H1 (cell line): Measurements from ENCODE around the gene RNU6-9. TPM values are rescaled to one million over a fixed set of nuclear protein-coding genes. Genes with fewer than 3 reads are reported as not detected.
A peak's percentile ranks its signal among the peaks of the same experiment; 100 is the strongest.

Source experiments
- CTCF ChIA-PET: fragments of 300-600 bp; sonication (Branson Sonifier 250); formaldehyde crosslinking; loops from one replicate; lab custom pipeline; 2021; ENCODE audit not compliant: partially characterized antibody; lab: Charles Lee
- POLR2A ChIA-PET: fragments of 300-600 bp; sonication (Branson Sonifier 250); formaldehyde crosslinking; loops from one replicate; lab custom pipeline; 2021; ENCODE audit warnings: inconsistent platforms; ENCODE audit not compliant: partially characterized antibody; lab: Charles Lee
- DNase-seq, 2 experiments: peaks; one replicate each; pipeline versions ENCODE4 v3.0.0 to v3.0.0-alpha.2; 2010 to 2022; ENCODE audit warnings: low spot score in 2 of 2, low read depth in 1 of 2, mixed read lengths in 1 of 2
- FAIRE-seq: peaks from 2 replicates; lab custom pipeline; 2011; peaks lifted over from hg19 to GRCh38; lab: Jason Lieb, UNC
- H2AFZ ChIP-seq: 2 replicates; pipeline ENCODE4 v1.8.1; 2012; ENCODE audit warnings: low read length, inconsistent platforms
- H2AK5ac ChIP-seq: 2 replicates; pipeline ENCODE4 v1.6.1; 2013; ENCODE audit warnings: low read depth, low read length
- H2BK120ac ChIP-seq: replicated peaks from 2 replicates; pipeline ENCODE3; 2013; ENCODE audit warnings: low read depth, low read length, inconsistent platforms
- H2BK12ac ChIP-seq: 2 replicates; pipeline ENCODE4 v1.6.1; 2013; ENCODE audit warnings: low read depth, low read length
- H2BK15ac ChIP-seq: 2 replicates; pipeline ENCODE4 v1.6.1; 2013; ENCODE audit warnings: low read length
- H2BK20ac ChIP-seq: 2 replicates; pipeline ENCODE4 v1.6.1; 2013; ENCODE audit warnings: low read length
- H2BK5ac ChIP-seq: 2 replicates; pipeline ENCODE4 v1.6.1; 2013; ENCODE audit warnings: low read depth, low read length
- H3K14ac ChIP-seq: 2 replicates; pipeline ENCODE4 v1.6.1; 2013; ENCODE audit warnings: inconsistent platforms; ENCODE audit not compliant: insufficient read length
- H3K18ac ChIP-seq: 2 replicates; pipeline ENCODE4 v1.6.1; 2013; ENCODE audit warnings: low read length; ENCODE audit errors: extremely low read depth
- H3K23ac ChIP-seq: 2 replicates; pipeline ENCODE4 v1.6.1; 2013; ENCODE audit warnings: inconsistent platforms; ENCODE audit not compliant: insufficient read length
- H3K23me2 ChIP-seq: 2 replicates; pipeline ENCODE4 v1.6.1; 2013; ENCODE audit warnings: low read depth, low read length
- H3K27ac ChIP-seq: 2 replicates; pipeline ENCODE4 v1.6.1; 2011; ENCODE audit warnings: low read depth, low read length, inconsistent platforms
- H3K27me3 ChIP-seq, 4 experiments: replicated peaks in 1 of 4; 1 replicate in 1 of 4; 2 replicates in 3 of 4; pipeline versions ENCODE4 v1.6.1 to v1.8.1; 2011 to 2013; ENCODE audit warnings: low read length in 3 of 4, mild to moderate bottlenecking in 3 of 4, inconsistent platforms in 2 of 4, mixed read lengths in 2 of 4, moderate library complexity in 1 of 4; ENCODE audit not compliant: control insufficient read depth in 3 of 4, insufficient read depth in 3 of 4; ENCODE audit errors: extremely low read depth in 1 of 4
- H3K36me3 ChIP-seq, 4 experiments: 2 replicates each; pipeline versions ENCODE4 v1.6.1 to v1.8.1; 2011 to 2013; ENCODE audit warnings: mild to moderate bottlenecking in 4 of 4, low read length in 3 of 4, moderate library complexity in 2 of 4, control low read depth in 1 of 4, inconsistent platforms in 1 of 4; ENCODE audit not compliant: insufficient read depth in 4 of 4, control insufficient read depth in 2 of 4
- H3K4ac ChIP-seq: replicated peaks from 2 replicates; pipeline ENCODE3; 2013; ENCODE audit warnings: low read length, low read depth, mixed read lengths, inconsistent platforms; ENCODE audit not compliant: insufficient read length
- H3K4me1 ChIP-seq, 4 experiments: replicated peaks in 1 of 4; 1 replicate in 1 of 4; 2 replicates in 3 of 4; pipeline versions ENCODE4 v1.6.1 to v1.8.1; 2011 to 2013; ENCODE audit warnings: low read length in 3 of 4, inconsistent platforms in 2 of 4, mixed read lengths in 1 of 4; ENCODE audit not compliant: insufficient read depth in 4 of 4, control insufficient read depth in 3 of 4
- H3K4me2 ChIP-seq, 2 experiments: 2 replicates each; pipeline versions ENCODE4 v1.6.1 to v1.8.1; 2011 to 2013; ENCODE audit warnings: low read depth in 2 of 2, low read length in 2 of 2, control low read depth in 1 of 2, inconsistent platforms in 1 of 2, mild to moderate bottlenecking in 1 of 2; ENCODE audit not compliant: insufficient read depth in 1 of 2
- H3K4me3 ChIP-seq, 4 experiments: fragments of 200-600, 300-600 bp in 1 of 4; sonication (generic), shearing (Covaris generic), sonication (Bioruptor Twin) in 1 of 4; 2 replicates each; pipeline versions ENCODE4 v1.5.1 to v1.8.1; 2011 to 2016; ENCODE audit warnings: low read length in 4 of 4, low read depth in 3 of 4, control low read depth in 2 of 4, inconsistent platforms in 2 of 4, mild to moderate bottlenecking in 2 of 4, mixed read lengths in 1 of 4, moderate library complexity in 1 of 4; ENCODE audit not compliant: insufficient read depth in 2 of 4; ENCODE audit errors: extremely low read depth in 1 of 4
- H3K56ac ChIP-seq: replicated peaks from 2 replicates; pipeline ENCODE3; 2013; ENCODE audit warnings: low read depth, mild to moderate bottlenecking, mixed read lengths, low read length, inconsistent platforms; ENCODE audit not compliant: insufficient read length
- H3K79me1 ChIP-seq: 2 replicates; pipeline ENCODE4 v1.6.1; 2013; ENCODE audit warnings: low read depth, low read length, control low read depth
- H3K79me2 ChIP-seq, 2 experiments: 2 replicates each; pipeline versions ENCODE4 v1.6.1 to v1.8.1; 2012 to 2013; ENCODE audit warnings: low read length in 2 of 2, mild to moderate bottlenecking in 2 of 2, inconsistent platforms in 1 of 2; ENCODE audit not compliant: insufficient read depth in 2 of 2, control insufficient read depth in 1 of 2
- H3K9ac ChIP-seq, 4 experiments: replicated peaks in 1 of 4; 1 replicate in 1 of 4; 2 replicates in 3 of 4; pipeline versions ENCODE4 v1.6.1 to v1.8.1; 2011 to 2013; ENCODE audit warnings: low read depth in 3 of 4, low read length in 3 of 4, control low read depth in 2 of 4, mild to moderate bottlenecking in 2 of 4, moderate library complexity in 2 of 4, inconsistent platforms in 1 of 4; ENCODE audit errors: extremely low read depth in 1 of 4
- H3K9me3 ChIP-seq, 2 experiments: 2 replicates each; pipeline versions ENCODE4 v1.6.1 to v1.8.1; 2012 to 2013; ENCODE audit warnings: mild to moderate bottlenecking in 2 of 2, moderate library complexity in 2 of 2, control low read depth in 1 of 2, inconsistent platforms in 1 of 2, low read depth in 1 of 2, low read length in 1 of 2, mixed read lengths in 1 of 2; ENCODE audit not compliant: insufficient read depth in 2 of 2
- H4K20me1 ChIP-seq, 2 experiments: replicated peaks in 1 of 2; 2 replicates each; pipeline versions ENCODE3 to v1.8.1; 2011 to 2013; ENCODE audit warnings: inconsistent platforms in 2 of 2, low read length in 2 of 2, mild to moderate bottlenecking in 1 of 2; ENCODE audit not compliant: insufficient read depth in 2 of 2, control insufficient read depth in 1 of 2
- H4K5ac ChIP-seq: 2 replicates; pipeline ENCODE4 v1.6.1; 2013; ENCODE audit warnings: low read length, low read depth, mixed read lengths, inconsistent platforms; ENCODE audit not compliant: insufficient read length
- H4K8ac ChIP-seq: 2 replicates; pipeline ENCODE4 v1.8.0; 2013; ENCODE audit warnings: mild to moderate bottlenecking, moderate library complexity, low read length, inconsistent platforms; ENCODE audit not compliant: insufficient read depth; ENCODE audit errors: extremely low read depth
- H4K91ac ChIP-seq: replicated peaks from 2 replicates; pipeline ENCODE3; 2013; ENCODE audit warnings: low read length, mixed read lengths, inconsistent platforms; ENCODE audit not compliant: insufficient read length
- BACH1 ChIP-seq: IDR thresholded peaks from 2 replicates; pipeline ENCODE4 v1.6.1; 2012; ENCODE audit warnings: low read length, improper control_type of control experiment
- BCL11A ChIP-seq, 2 experiments: IDR thresholded peaks; one replicate each; pipeline ENCODE4 v1.6.1; 2011; ENCODE audit warnings: low read depth in 2 of 2, low read length in 2 of 2, mild to moderate bottlenecking in 2 of 2
- CHD1 ChIP-seq: IDR thresholded peaks from 2 replicates; pipeline ENCODE4 v1.6.1; 2012; ENCODE audit warnings: low read depth, low read length, improper control_type of control experiment
- EP300 ChIP-seq, 2 experiments: IDR thresholded peaks; 1 replicate in 1 of 2; 2 replicates in 1 of 2; pipeline ENCODE4 v1.6.1; 2011 to 2012; ENCODE audit warnings: low read depth in 2 of 2, low read length in 2 of 2, mild to moderate bottlenecking in 2 of 2, borderline replicate concordance in 1 of 2, inconsistent platforms in 1 of 2, moderate library complexity in 1 of 2
- POLR2A ChIP-seq, 2 experiments: IDR thresholded peaks; 1 replicate in 1 of 2; 2 replicates in 1 of 2; pipeline ENCODE4 v1.6.1; 2011; ENCODE audit warnings: low read depth in 2 of 2, low read length in 2 of 2, mild to moderate bottlenecking in 2 of 2; ENCODE audit errors: control extremely low read depth in 1 of 2
- SIRT6 ChIP-seq: IDR thresholded peaks from one replicate; pipeline ENCODE4 v1.7.1; 2012; ENCODE audit warnings: low read length, inconsistent platforms
- SIX5 ChIP-seq: IDR thresholded peaks from 2 replicates; pipeline ENCODE4 v1.6.1; 2011; ENCODE audit warnings: mild to moderate bottlenecking, low read depth, low read length
- USF2 ChIP-seq: IDR thresholded peaks from 2 replicates; pipeline ENCODE4 v1.6.1; 2011; ENCODE audit warnings: low read length, improper control_type of control experiment
- WGBS, 2 experiments: shearing (Covaris generic) in 1 of 2; methylation state at CpG; one replicate each; pipeline versions ENCODE4 v1.1.6 to v1.1.7; 2013 to 2015; ENCODE audit warnings: low lambda C conversion rate in 2 of 2, mixed read lengths in 2 of 2, inconsistent platforms in 1 of 2, low coverage in 1 of 2, missing lambda C conversion rate in 1 of 2; ENCODE audit not compliant: insufficient replicate concordance in 2 of 2, insufficient coverage in 1 of 2, insufficient read length in 1 of 2; ENCODE audit errors: extremely low coverage in 1 of 2, missing lambda C conversion rate in 1 of 2; 5-methylcytosine and 5-hydroxymethylcytosine counted together
- long read RNA-seq, 2 experiments: library from RNA in 1 of 2; library from capped mRNA in 1 of 2; stranded (forward); transcript quantifications; one replicate each; pipeline ENCODE4 v2.0.0, GENCODE V29; 2021; ENCODE audit warnings: inconsistent platforms in 1 of 2
- polyA minus RNA-seq, 3 experiments: library from RNA; depleted of rRNA, polyadenylated mRNA; stranded (reverse); fragments of >200 nt; gene quantifications; 1 replicate in 2 of 3; 2 replicates in 1 of 3; pipeline ENCODE4 v1.2.3, GENCODE V29; 2011
- polyA plus RNA-seq, 7 experiments: library from polyadenylated mRNA; depleted of rRNA in 3 of 7; stranded (reverse) in 5 of 7; unstranded in 2 of 7; fragments of >200 nt in 5 of 7; fragments of 200-250 nt in 2 of 7; gene quantifications; 1 replicate in 5 of 7; 2 replicates in 1 of 7; 4 replicates in 1 of 7; pipeline versions ENCODE4 v1.2.1 to v1.2.3, GENCODE V29; 2011 to 2013; ENCODE audit warnings: missing spikeins in 2 of 7, mixed read lengths in 2 of 7
- total RNA-seq: library from RNA; stranded (reverse); fragmentation: NEBNext Ultra II Directional; extraction: Animal tissue kit (Norgen Biotek cat#: 25700); gene quantifications from 2 replicates; pipeline ENCODE4 v1.2.1, GENCODE V29; 2021

The RNU6-9 gene
- not detected in 2 replicates for total RNA-seq
- polyA plus RNA-seq (2011; rRNA removed): not detected in 2 replicates
- not detected for polyA plus RNA-seq (2011; cell fraction: cytosol; rRNA removed)
- polyA plus RNA-seq (2011; cell fraction: nucleus; rRNA removed): not detected
- not detected in 4 replicates for polyA plus RNA-seq (2012, experiment 1 of 2)
- not detected for polyA plus RNA-seq (2012, experiment 2 of 2)
- not detected for polyA plus RNA-seq (2013, experiment 1 of 2)
- polyA plus RNA-seq (2013, experiment 2 of 2): not detected
- polyA minus RNA-seq (2011; rRNA and poly(A)+ RNA removed): under 0.01 TPM in 1 of 2 replicates, not detected in the other
- not detected for polyA minus RNA-seq (2011; cell fraction: cytosol; rRNA and poly(A)+ RNA removed)
- polyA minus RNA-seq (2011; cell fraction: nucleus; rRNA and poly(A)+ RNA removed): not detected
- long read RNA-seq, experiment 1: 0 reads
- long read RNA-seq, experiment 2: 0 reads

GRCh38 chr19:892894-893689 is at the start of gene RNU6-9, which contains the start of gene MED16:
Gene RNU6-9, plus strand, starts transcription at chr19:893484.
Gene MED16, minus strand, starts transcription at chr19:893187. Its CDS starts 2,056 bp downstream, at chr19:891131.
- Histone ChIP-seq H3K9ac (peak within 1 kb of the TSS; percentile 82 to 98 (median 90); a peak in 6 of 7 replicates), H2BK15ac (no peak within 1 kb of the TSS), H2AFZ (peak within 1 kb of the TSS; percentile 82; the same call in 1 of the 2 replicates), H3K27me3 (no peaks in the 10 kb centered on the region), H3K18ac (peak within 1 kb of the TSS; percentile 90; the same call in 1 of the 2 replicates), H3K4me1 (peaks cover 0 to 5% (median under 1%) of the 10 kb centered on the region in 4 experiments; a peak in 3 of 7 replicates), H2BK12ac (0 out of 2 replicates have a peak within 1 kb of the TSS, but pooled peaks have one; percentile 27), H3K23ac (no peak within 1 kb of the TSS), H2AK5ac (no peak within 1 kb of the TSS), H2BK20ac (no peak within 1 kb of the TSS), H3K56ac (peak within 1 kb of the TSS; percentile 62), H3K4me3 (peak within 1 kb of the TSS; percentile 75 to 91 (median 78)), H3K4me2 (peak within 1 kb of the TSS; percentile 66 to 70), H4K20me1 (peaks cover 0 to 15% of the 10 kb centered on the region in 2 experiments), H4K8ac (peak within 1 kb of the TSS; percentile 99), H3K14ac (no peak within 1 kb of the TSS), H3K27ac (peak within 1 kb of the TSS; percentile 89), H2BK120ac (no peak within 1 kb of the TSS), H4K5ac (peak within 1 kb of the TSS; percentile 97), H3K79me1 (peaks cover 7% of the 10 kb centered on the region), H3K9me3 (no peaks in the 10 kb centered on the region), H4K91ac (no peak within 1 kb of the TSS), H3K36me3 (peaks cover 0 to 13% (median 5%) of the 10 kb centered on the region in 4 experiments; a peak in 3 of 8 replicates), H3K23me2 (peaks cover 3% of the 10 kb centered on the region; the same call in 1 of the 2 replicates), H3K4ac (no peak within 1 kb of the TSS), H2BK5ac (peak within 1 kb of the TSS; percentile 83), H3K79me2 (no peaks in the 10 kb centered on the region; a peak in 1 of 4 replicates)
- ChIA-PET CTCF (interaction anchor here (0.8 to 1.4 kb wide), 7 partner anchors 9 to 301 kb away, joined by 3 to 6 read pairs (median 3); no protein-coding TSS in a partner anchor), POLR2A (interaction anchor here (0.5 to 8.8 kb wide), 9 partner anchors 14 to 134 kb away, joined by 3 to 82 read pairs (median 4); partner anchors contain the start of gene CNN2)
- DNase-seq: peak; percentile 78 to 88
- no peak for FAIRE-seq
- WGBS, 2 experiments: 3% methylated on average over 51 of the region's 69 CpGs; no CpG with 5 or more reads in 1 of the 2 experiments
- TF ChIP-seq BCL11A (IDR thresholded peaks at IDR 0.05; ENCODE audit: low read depth in 2 of 2, low read length in 2 of 2) (no peak), EP300 (IDR thresholded peaks at IDR 0.05; ENCODE audit: borderline replicate concordance in 1 of 2, low read depth in 2 of 2, low read length in 2 of 2) (no peak), SIRT6 (no peak), BACH1 (peak; percentile 67), POLR2A (IDR thresholded peaks at IDR 0.05; ENCODE audit: control extremely low read depth in 1 of 2, low read depth in 2 of 2, low read length in 2 of 2) (peak in 1 of 2 experiments; percentile 85; a peak in 2 of 3 replicates), CHD1 (no peak), SIX5 (no peak), USF2 (no peak)
